ENCODE data around the gene MACROD2. TPM values are rescaled to one million over a fixed set of nuclear protein-coding genes. Genes with fewer than 3 reads are reported as not detected.

MACROD2 gene
- total RNA-seq, 2 donors from 2014 or later = 8.3 to 21.8 TPM

DNA sequence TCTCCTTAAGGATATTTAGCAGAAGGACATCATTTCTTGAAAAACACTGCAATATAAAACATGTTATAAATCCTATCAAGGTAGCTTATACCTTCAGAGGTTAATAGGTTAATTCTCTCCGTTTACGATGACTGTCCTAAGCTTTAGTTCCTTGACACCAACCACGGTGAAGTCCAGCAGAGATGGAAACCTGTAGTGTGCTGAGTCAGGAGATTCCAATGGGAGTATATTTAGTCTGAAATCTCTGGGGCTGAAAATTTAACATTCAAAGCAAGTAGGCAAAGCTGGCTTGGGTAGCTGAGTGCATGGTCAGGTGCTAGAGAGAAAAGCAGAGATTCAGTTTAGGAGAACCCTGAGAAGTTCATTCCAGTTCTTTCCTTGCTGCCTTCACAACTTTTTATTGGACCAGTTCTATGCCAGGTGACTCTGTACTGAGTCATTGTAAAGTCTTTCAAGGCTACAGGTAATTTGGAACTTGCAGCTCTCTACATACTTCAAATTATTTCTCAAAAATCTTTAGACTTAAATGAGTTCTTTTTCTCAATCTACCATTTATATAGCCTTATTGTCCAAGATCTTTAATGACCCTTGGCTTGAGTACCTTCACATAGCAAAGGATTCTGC, 1351.5 kb downstream of the MACROD2 start:
- Histone ChIP-seq H3K9me3 (no peaks in the 10 kb centered on the region), H3K36me3 (replicated peaks in 1 of 2; ENCODE audit: insufficient read depth in 1 of 2, low read depth in 2 of 2) (no peaks in the 10 kb centered on the region), H3K27me3 (no peaks in the 10 kb centered on the region), H3K4me1 (no peaks in the 10 kb centered on the region), H3K27ac (no peak overlapping the region), H3K4me3 (no peak overlapping the region)
- WGBS, 2 donors = 86 to 89% methylated on average over 3 of the region's 3 CpGs
- TF ChIP-seq POLR2A (IDR thresholded peaks at IDR 0.05) = no peak
- TF ChIP-seq, protein P1, sequence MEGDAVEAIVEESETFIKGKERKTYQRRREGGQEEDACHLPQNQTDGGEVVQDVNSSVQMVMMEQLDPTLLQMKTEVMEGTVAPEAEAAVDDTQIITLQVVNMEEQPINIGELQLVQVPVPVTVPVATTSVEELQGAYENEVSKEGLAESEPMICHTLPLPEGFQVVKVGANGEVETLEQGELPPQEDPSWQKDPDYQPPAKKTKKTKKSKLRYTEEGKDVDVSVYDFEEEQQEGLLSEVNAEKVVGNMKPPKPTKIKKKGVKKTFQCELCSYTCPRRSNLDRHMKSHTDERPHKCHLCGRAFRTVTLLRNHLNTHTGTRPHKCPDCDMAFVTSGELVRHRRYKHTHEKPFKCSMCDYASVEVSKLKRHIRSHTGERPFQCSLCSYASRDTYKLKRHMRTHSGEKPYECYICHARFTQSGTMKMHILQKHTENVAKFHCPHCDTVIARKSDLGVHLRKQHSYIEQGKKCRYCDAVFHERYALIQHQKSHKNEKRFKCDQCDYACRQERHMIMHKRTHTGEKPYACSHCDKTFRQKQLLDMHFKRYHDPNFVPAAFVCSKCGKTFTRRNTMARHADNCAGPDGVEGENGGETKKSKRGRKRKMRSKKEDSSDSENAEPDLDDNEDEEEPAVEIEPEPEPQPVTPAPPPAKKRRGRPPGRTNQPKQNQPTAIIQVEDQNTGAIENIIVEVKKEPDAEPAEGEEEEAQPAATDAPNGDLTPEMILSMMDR (IDR thresholded peaks at IDR 0.05) = no peak
- intact Hi-C loops (cut with DNase I) = no loop called here
- no peak for DNase-seq
- ATAC-seq = no peak

DNA sequence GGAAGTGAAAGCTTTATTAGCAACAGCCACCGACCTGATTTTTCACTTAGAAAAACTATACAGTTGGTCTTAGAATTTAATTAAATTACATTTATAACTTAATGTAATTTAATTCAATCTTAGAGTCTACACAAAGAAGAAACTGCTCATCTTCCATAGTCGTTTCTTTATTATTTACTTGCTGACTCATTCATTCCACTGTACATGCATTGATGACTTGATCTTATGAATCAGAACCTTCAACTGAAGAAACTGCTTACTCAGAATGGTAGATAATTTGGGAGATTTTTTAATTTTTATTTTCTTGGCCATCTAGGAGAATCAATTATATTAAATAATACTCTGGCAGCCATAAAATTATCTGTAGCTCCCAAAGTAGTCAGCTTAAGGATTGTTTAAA, 1363.7 kb downstream of the MACROD2 start:
- no peak for ATAC-seq
- intact Hi-C loops (cut with DNase I) = no loop called here
- Histone ChIP-seq H3K36me3 (replicated peaks in 1 of 2; ENCODE audit: insufficient read depth in 1 of 2, low read depth in 2 of 2) (no peaks in the 10 kb centered on the region), H3K27me3 (no peaks in the 10 kb centered on the region), H3K4me3 (no peak overlapping the region), H3K4me1 (no peaks in the 10 kb centered on the region), H3K27ac (no peak overlapping the region), H3K9me3 (no peaks in the 10 kb centered on the region)
- no peak for DNase-seq
- TF ChIP-seq, protein P1 (IDR thresholded peaks at IDR 0.05) = no peak
- TF ChIP-seq POLR2A (IDR thresholded peaks at IDR 0.05) = no peak
- WGBS, 2 donors = 65 to 69% methylated on average over 2 of the region's 2 CpGs

DNA sequence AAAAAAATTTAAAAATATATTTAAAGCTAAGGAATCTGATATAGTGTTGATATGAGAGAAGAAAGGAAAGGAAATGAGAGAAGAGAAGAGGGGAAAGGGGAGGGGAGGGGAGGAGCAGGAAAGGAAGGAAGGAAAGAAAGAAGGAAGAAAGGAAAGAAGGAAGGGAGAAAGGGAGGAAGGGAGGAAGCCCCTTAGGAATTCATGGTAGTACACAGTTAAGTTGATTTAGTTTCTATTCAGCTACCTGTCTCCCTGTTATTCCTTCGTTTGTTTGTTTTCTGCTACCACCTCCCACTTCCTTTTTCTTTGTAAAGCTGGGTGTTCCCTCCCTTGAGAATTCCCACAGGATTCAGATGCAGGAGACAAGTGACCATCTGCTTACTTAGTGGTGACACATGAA, 1367.5 kb downstream of the MACROD2 start:
- TF ChIP-seq POLR2A (IDR thresholded peaks at IDR 0.05) = no peak
- TF ChIP-seq, protein P1 (IDR thresholded peaks at IDR 0.05) = no peak
- ATAC-seq (no peak), DNase-seq (no peak)
- Histone ChIP-seq H3K36me3 (replicated peaks in 1 of 2; ENCODE audit: insufficient read depth in 1 of 2, low read depth in 2 of 2) (no peaks in the 10 kb centered on the region), H3K4me3 (no peak overlapping the region), H3K27ac (no peak overlapping the region), H3K27me3 (no peaks in the 10 kb centered on the region), H3K4me1 (no peaks in the 10 kb centered on the region), H3K9me3 (no peaks in the 10 kb centered on the region)
- intact Hi-C loops (cut with DNase I) = no loop called here
- WGBS, 2 donors = 44 to 52% methylated on average over 1 of the region's 1 CpG

DNA sequence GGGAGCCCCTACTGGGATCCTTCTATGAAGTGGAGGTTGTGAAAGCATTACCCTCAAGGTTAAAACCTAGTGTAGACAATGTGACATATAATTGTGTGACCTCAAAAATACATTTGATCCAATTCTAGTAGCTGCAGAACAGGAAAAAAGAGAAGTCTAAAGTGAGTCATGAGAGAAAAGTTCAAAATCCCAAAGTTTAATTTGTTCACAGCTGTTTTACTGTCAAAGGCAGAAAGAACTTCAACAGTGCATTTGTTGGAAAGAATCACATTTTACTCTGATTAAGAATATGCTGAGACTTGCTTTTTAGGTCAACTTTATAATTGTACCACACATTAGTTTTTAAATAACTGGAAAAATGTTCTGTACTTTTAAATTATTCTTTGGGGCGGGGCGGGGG, 1369.5 kb downstream of the MACROD2 start:
- no peak for TF ChIP-seq POLR2A (IDR thresholded peaks at IDR 0.05)
- Histone ChIP-seq H3K27ac (no peak overlapping the region), H3K4me1 (no peaks in the 10 kb centered on the region), H3K9me3 (no peaks in the 10 kb centered on the region), H3K36me3 (replicated peaks in 1 of 2; ENCODE audit: insufficient read depth in 1 of 2, low read depth in 2 of 2) (no peaks in the 10 kb centered on the region), H3K27me3 (no peaks in the 10 kb centered on the region), H3K4me3 (no peak overlapping the region)
- DNase-seq (no peak), ATAC-seq (no peak)
- WGBS, 2 donors = 75 to 78% methylated on average over 2 of the region's 2 CpGs
- intact Hi-C loops (cut with DNase I) = no loop called here

DNA sequence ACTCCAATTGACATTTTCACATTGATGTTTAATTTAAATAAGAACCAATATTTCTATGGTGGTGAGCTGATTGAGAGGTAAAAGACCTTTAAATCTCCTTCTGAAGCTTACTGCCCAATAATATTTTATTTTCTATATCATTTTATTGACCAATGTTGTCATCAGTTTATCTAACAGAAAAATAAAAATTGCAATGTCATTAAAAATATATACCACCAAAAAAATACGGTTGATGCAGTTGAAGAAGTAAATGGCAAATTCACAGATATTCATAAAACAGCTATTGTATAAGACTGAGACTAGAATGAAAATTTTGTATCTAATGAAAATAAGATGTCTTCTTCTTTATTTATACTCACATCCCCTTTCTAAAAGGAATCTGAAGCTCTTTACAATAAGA, 1375.1 kb downstream of the MACROD2 start:
- no peak overlapping the region for H3K27ac ChIP-seq
- H3K9me3 ChIP-seq = no peaks in the 10 kb centered on the region
- no peak overlapping the region for H3K4me3 ChIP-seq
- no peaks in the 10 kb centered on the region for H3K4me1 ChIP-seq
- intact Hi-C loops (cut with DNase I) = no loop called here
- ATAC-seq (no peak), DNase-seq (no peak)
- H3K36me3 ChIP-seq (replicated peaks in 1 of 2; ENCODE audit: insufficient read depth in 1 of 2, low read depth in 2 of 2) = no peaks in the 10 kb centered on the region
- WGBS, 2 donors = 80 to 87% methylated on average over 1 of the region's 1 CpG
- TF ChIP-seq, protein P1 (IDR thresholded peaks at IDR 0.05) = no peak
- TF ChIP-seq POLR2A (IDR thresholded peaks at IDR 0.05) = no peak
- no peaks in the 10 kb centered on the region for H3K27me3 ChIP-seq

All from body of pancreas (tissue), 4 donors.